A549 treated with Hydrocortisone at 1 μM for 4 hours (cell line): Measurements from ENCODE around the gene B4GALT7. TPM values are rescaled to one million over a fixed set of nuclear protein-coding genes. Genes with fewer than 3 reads are reported as not detected.

Experiments used
- total RNA-seq: library from RNA; stranded (reverse); fragments of 200-300 nt; extraction: Qiagen RNA extraction; gene quantifications from 5 replicates; pipeline ENCODE4 v1.2.3, GENCODE V29; 2022

Gene B4GALT7, protein sequence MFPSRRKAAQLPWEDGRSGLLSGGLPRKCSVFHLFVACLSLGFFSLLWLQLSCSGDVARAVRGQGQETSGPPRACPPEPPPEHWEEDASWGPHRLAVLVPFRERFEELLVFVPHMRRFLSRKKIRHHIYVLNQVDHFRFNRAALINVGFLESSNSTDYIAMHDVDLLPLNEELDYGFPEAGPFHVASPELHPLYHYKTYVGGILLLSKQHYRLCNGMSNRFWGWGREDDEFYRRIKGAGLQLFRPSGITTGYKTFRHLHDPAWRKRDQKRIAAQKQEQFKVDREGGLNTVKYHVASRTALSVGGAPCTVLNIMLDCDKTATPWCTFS
- total RNA-seq = 21.3 to 27.7 TPM (median 26.5 TPM) in 5 replicates

DNA sequence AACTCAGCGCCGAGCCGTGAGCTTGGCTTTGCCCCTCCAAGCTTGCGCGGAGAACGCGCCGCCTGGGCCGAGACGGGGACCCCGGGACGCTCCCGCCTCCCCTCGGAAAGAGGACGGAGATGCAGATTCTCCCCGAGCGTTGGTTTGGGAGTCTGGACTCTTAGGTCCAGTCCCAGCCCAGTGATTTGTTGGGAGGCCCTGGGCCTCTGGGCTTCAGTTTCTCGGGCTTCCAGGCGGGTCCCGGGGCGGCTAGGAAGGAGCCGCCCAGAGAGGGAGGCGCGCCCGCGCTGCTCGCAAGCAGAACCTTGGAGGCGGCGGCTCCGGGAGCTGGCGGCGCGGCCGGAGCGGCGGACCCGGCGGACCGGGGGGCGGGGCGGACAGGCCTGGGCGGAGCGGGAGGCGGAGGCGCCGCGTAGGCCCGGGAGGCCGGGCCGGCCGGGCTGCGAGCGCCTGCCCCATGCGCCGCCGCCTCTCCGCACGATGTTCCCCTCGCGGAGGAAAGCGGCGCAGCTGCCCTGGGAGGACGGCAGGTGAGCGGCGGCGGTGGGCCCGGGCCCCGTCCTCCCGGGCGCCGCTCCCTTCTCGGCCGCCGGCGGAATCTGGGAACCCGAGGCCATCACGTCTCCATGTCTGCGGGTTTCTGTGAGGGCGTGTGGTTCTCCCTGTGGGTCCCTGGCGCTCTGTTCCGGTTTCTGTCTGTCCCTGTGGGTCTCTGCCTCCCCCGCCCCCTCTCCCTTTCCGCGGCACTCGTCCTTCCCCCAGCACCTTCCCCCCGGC is at the start of gene B4GALT7:
B4GALT7 (plus strand) TSS at position 402 of the 777 bp plus-strand sequence; CDS start at position 481, 79 bp downstream.

DNA sequence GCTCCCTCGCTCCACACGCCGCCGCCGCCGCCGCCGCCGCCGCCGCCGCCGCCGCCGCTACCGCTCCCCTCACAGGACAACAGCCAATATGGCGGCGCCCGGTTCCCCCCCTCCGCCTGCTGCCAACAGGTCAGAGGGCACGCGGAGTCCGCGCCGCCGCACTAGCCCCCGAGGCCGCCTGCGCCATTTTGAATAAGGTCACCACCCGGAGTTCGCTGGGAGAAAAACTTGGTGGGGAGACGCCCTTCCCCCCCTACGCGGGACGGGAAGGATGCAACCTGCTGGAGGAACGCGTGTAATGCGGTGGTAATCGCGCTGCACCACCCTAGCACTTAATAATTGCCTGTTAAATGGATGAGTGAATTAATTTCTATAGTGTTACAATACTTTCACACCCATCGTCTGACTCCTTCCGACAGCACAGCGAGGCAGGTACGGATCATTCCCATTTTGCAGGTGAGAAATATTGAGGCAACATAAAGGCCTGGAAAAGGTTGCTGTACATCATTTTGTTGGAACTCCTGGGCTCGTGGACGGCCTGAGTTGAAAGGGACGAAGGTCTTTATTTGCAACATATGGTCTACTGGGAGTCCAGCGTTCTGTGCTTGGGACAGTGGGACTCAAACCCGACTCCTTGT is 45.3 kb upstream of the B4GALT7 start, which contains the start of gene FAM193B:
FAM193B (minus strand) TSS at position 90 of the 638 bp plus-strand sequence. CDS start 105 bp downstream, outside the sequence.

DNA sequence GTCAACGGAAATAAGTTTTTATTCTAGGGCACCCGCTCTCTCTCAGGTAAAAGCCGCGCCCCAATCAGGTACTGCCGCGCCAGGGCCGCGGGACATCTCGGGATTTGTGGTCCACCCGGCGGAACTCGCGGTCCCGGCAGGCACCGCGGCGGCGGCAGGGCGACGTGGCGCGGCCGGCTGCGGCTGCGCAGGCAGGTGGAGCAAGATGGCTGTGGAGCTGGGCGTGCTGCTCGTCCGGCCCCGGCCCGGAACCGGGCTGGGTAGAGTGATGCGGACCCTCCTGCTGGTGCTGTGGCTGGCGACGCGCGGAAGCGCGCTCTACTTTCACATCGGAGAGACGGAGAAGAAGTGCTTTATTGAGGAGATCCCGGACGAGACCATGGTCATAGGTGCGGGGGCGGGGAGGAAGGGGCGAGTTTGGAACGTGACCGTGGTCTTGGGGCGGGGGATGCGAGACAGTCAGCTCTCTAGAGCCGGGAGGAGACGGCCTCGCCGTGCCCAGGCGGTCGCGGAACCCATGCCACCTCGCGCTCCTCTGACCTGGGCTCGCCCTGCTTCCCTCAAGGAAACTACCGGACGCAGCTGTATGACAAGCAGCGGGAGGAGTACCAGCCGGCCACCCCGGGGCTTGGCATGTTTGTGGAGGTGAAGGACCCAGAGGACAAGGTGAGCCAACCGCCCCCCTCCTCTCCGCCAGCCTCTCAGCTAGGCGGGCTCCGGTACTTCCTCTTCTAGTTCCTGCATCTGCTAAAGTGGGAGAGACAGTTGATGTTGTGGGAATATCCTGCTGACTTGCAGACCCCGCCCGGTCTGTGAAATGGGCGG is 7.7 kb upstream of the B4GALT7 start, which contains the start of gene TMED9:
TMED9 (plus strand) TSS at position 194 of the 825 bp plus-strand sequence; CDS start at position 206, 12 bp downstream.

Other genes with a start within 250 kb of the B4GALT7 start
- 185 to 298 TPM (median 190 TPM) in 5 replicates for gene LMAN2, start 248.5 kb upstream of the B4GALT7 start, total RNA-seq
- gene RGS14, start 242.2 kb upstream of the B4GALT7 start, total RNA-seq = 3.0 to 5.8 TPM (median 5.6 TPM) in 5 replicates
- gene SLC34A1, start 215.7 kb upstream of the B4GALT7 start, total RNA-seq = not detected in 5 replicates
- not detected in 5 replicates for gene PFN3, start 199.5 kb upstream of the B4GALT7 start, total RNA-seq
- gene F12, start 190.6 kb upstream of the B4GALT7 start, total RNA-seq = 14.2 to 24.1 TPM (median 22.1 TPM) in 5 replicates
- 23.1 to 27.6 TPM (median 26.2 TPM) in 5 replicates for gene GRK6, start 173.5 kb upstream of the B4GALT7 start, total RNA-seq
- gene PRR7, start 153.3 kb upstream of the B4GALT7 start, total RNA-seq = 11.3 to 32.8 TPM (median 30.9 TPM) in 5 replicates
- gene DBN1, start 126.5 kb upstream of the B4GALT7 start, total RNA-seq = 54.3 to 70.9 TPM (median 65.2 TPM) in 5 replicates
- 68.0 to 88.6 TPM (median 79.2 TPM) in 5 replicates for gene PDLIM7, start 102.5 kb upstream of the B4GALT7 start, total RNA-seq
- gene DOK3, start 90.3 kb upstream of the B4GALT7 start, total RNA-seq = 2.7 to 6.1 TPM (median 3.8 TPM) in 5 replicates
- 95.4 to 135 TPM (median 109 TPM) in 5 replicates for gene DDX41, start 83.2 kb upstream of the B4GALT7 start, total RNA-seq
- 19.3 to 27.3 TPM (median 25.0 TPM) in 5 replicates for gene FAM193B, start 45.6 kb upstream of the B4GALT7 start, total RNA-seq
- gene TMED9, start 7.9 kb upstream of the B4GALT7 start, total RNA-seq = 275 to 289 TPM (median 280 TPM) in 5 replicates
- gene FAM153A, start 182.8 kb downstream of the B4GALT7 start, total RNA-seq = not detected in 5 replicates